NCI-H1417 (cell line): ENCODE measurements around the gene PGLYRP1.
A peak's percentile ranks its signal among the peaks of the same experiment; 100 is the strongest.

ENCODE experiments used
- DNase-seq, 3 experiments: peaks; one replicate each; lab custom pipeline; 2025; lab: John Stamatoyannopoulos, UW

The PGLYRP1 gene, protein sequence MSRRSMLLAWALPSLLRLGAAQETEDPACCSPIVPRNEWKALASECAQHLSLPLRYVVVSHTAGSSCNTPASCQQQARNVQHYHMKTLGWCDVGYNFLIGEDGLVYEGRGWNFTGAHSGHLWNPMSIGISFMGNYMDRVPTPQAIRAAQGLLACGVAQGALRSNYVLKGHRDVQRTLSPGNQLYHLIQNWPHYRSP

DNA sequence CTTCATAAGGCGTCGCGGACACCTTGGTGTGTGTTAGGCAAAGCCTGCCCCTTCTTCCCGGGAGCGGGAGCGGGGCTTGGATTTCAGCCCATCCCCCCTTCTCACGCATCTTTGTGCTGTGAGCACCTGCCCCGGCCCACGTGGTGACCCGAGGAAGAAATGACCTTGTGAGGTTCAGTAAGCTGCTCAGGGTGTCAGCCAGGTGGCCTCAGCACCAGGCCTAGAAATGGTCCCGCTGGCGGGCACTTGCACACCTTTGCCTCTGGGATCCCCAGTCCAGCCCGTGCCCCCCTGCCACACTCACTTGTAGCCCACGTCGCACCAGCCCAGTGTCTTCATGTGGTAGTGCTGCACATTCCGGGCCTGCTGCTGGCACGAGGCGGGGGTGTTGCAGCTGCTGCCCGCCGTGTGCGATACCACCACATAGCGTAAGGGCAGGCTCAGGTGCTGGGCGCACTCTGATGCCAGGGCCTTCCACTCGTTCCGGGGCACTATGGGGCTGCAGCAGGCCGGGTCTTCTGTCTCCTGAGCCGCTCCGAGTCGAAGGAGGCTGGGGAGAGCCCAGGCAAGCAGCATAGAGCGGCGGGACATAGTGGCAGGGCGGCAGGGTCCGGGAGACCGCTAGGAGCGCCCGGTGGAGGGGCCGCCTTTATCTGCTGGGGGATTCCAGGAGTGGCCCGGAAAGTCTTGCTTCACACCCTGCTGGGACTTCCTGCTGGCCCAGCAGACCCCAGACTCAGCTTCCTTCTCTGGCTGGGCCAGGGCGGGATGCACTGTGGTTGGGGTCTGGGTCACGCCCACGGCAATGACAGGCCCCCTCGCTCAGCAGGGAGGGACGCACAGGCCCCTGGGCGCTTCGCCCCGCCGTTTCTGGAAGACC, at the start of gene PGLYRP1:
Gene PGLYRP1 (minus strand): TSS at position 623 of the 880 bp plus-strand sequence. CDS start 32 bp downstream, at position 591.
- DNase-seq: no peak

DNA sequence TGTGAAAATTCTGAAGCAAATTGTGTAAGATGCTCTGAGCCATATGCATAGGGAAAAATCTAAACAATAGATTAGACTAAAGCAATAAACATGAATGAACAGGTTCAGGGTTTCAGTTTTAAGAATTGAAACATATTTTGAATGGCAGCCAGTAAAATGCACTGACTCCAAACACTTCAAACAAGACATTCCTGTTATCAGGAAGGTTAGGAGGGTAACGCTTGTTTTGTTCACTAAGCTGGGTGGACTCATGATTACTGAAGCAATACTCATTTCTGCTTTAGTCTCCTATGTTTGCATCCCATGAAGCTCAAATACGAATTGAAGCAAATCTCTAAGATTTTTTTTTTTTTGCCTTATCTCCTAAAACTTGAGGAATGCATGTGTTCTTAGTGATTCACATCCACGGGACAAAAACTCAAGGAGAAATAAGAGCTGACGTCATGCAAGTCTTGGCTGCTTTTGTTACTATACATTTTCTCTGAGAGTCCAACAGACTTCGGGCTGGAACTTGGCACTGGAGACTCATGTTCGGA, 47.0 kb upstream of the PGLYRP1 start:
- no peak for DNase-seq

DNA sequence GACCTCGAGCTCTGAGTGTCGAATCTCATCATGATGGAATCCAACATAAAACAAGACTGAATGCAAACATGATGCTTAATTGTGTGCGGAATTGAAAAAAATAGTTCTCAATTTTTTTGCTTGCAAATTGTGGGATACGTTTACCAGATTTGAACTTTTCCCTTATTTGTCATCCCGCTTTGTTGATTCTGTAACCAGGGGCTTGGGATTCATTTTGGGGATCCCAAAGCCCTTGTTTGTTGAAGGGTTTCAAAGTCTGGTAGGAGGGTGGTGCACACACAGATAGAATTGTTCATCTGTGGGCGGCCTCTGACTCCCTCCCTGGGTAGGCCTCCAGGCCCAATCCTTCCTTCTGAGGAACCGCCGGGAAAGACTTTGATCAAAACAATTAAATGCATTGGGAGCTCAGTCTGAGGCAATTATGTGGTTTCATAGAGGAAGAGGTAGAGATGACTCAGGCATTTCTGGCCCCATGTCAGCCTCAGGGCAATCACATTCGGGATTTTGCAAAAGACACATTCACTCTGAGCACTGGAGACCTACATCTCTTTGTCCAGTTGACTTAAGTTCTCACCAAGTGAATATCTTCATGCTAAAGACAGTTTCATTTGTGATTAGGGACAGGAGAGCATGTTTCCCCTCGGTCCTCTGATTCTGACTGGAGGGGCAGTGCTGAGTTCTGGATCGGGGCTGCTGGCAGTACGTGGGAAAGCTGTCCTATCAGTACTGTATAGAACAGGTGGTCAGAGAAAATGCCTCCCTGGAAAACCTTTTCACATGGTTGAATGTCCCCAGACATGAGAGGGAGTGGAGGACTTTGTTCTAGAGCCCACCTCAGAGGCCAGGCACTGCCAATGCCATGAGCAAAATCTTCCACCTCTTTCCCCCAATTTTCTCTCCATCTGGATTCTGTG, 45.7 kb upstream of the PGLYRP1 start:
- DNase-seq: no peak

DNA sequence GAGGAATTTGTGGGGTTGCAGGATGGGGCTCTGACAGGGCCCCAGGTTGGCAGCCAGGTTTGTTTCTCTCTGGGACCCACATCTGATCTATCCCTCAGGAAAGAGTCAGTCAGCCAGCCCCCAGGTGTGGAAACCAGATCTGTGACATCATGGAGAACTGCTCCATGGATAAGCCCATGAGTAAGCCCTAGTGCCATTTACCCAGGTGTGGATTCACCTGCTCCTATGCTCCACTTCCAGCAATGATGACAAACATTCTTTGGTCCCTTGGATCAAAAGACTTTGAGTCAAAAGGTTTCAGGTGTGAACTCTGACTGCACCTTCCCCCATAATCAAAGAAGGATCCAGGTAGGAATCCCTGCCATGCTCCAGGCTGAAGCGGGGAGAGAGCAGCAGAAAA, 44.8 kb upstream of the PGLYRP1 start:
- no peak for DNase-seq

DNA sequence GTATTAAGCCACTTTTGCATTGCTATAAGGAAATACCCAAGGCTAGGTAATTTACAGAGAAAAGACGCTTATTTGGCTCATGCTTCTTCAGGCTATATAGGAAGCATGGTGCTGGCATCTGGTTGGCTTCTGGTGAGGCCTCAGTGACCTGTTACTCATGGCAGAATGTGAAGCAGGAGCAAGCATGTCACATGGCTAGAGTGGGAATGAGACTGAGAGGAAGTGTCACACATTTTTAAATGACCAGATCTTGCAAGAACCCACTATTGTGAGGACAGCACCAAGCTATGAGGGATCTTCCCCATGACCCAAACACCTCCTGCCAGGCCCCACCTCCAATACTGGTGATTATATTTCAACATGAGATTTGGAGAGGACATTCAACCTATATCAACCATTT, 43.6 kb upstream of the PGLYRP1 start:
- no peak for DNase-seq

DNA sequence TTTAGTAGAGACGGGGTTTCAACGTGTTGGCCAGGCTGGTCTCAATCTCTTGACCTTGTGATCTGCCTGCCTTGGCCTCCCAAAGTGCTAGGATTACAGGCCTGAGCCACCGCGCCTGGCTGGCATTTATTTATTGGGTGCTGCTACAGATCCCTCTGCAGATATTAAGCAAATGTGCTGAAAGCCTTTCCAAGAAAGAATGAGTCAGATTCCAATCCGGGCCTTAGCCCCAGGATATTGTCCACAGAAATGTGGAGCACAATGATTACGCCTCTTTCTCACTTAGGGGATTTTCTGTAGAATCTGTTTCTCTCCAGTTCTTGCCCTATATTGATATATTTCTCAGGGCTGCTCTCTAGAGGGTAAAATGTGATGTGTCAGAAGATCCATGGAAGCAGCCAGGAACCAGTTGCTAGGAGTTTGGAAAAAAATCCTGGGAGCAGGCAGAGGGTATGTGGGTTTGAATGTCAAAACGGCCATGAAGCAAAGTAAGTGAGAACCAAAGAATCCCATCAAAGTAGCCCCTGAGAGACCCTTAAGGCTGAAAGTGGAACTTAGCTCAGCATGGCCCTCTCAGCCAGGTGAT, 42.7 kb upstream of the PGLYRP1 start:
- no peak for DNase-seq

DNA sequence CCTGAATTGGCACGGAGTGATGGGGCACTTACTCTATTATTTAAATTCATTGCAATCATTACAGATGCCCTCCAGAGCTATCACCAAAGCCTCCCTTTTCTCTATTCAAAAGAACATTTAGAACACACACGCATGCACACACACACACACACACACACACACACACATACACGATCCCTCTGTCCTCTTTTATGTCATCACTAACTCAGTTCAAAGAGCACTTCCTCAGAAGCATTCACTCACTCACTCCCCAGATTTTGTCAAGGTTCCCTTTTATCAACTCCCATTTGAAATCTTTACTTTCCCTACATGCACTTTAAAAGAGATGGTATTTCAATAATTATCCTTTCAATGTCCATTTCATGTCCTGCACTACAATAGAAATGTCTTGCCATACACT, 40.3 kb upstream of the PGLYRP1 start:
- no peak for DNase-seq

DNA sequence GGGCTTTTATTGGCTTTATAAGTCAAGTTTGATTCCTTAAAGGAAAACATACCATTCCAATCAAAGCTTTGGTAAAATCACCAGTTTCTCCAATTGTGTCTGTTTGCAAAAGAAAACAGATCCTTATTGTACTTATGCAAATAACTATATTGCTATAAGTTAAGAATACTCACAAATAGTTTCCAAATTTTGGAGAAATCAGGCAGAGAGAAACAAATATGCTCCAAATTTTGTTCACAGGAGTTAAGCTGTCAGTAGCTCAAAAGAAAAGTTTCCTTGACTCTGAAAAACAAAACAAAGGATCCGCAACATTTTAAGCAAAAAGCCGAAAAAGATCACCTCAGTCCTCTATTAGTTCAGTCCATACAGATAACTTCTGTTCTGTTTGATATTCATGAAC, 37.2 kb upstream of the PGLYRP1 start:
- no peak for DNase-seq

DNA sequence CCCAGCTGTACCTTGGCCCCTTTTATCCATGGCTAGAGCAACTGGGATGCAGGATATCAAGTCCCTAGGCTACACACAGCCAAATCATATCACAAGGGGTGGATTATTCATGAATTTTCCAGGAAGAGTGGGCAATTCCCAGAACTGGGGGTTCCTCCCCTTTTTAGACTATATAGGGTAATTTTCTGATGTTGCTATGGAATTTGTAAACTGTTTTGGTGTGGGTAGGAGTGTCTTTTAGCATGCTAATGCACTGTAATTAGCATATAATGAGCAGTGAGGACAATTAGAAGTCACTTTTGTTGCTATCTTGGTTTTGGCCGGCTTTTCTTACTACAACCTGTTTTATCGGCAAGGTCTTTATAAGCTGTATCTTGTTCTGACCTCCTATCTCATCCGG, 35.9 kb upstream of the PGLYRP1 start:
- DNase-seq: no peak

DNA sequence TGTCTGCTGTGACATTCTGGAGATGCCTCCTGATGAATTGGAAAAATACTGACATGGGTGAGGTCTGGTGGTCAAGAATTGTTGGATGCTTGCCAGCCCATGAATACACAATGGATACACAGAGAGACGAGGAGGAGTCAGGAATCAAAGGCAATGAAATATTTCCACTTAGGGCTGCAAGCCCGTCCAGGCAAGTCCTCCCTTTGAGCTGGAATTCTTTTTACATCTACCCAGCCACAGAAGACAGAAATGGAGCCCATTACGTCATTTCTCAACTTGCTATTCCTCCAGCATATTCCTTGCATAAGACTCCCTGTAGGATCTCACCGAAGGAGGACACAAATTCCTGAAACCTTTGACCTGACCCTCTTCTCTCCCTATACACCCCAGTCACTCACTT, 33.7 kb upstream of the PGLYRP1 start:
- DNase-seq: peak in 2 of 3 experiments; percentile 42 to 51

DNA sequence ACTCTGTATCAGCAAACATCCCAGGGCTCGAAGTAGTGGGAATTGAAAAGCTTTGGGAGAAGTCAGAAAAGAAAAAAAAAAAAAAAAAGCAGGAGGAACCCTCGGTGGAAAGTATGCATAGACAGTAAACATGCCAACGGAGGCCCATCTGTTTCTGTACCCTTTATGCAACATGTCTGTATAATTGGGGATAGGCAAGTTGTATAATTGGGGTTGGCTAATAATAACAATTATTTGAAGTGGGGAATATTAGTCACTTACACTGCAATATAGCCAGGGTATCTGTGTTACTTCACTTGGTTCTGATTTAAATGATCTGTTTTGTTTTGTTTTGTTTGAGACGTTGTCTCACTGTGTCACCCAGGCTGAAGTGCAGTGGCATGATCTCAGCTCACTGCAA, 30.0 kb upstream of the PGLYRP1 start:
- no peak for DNase-seq

DNA sequence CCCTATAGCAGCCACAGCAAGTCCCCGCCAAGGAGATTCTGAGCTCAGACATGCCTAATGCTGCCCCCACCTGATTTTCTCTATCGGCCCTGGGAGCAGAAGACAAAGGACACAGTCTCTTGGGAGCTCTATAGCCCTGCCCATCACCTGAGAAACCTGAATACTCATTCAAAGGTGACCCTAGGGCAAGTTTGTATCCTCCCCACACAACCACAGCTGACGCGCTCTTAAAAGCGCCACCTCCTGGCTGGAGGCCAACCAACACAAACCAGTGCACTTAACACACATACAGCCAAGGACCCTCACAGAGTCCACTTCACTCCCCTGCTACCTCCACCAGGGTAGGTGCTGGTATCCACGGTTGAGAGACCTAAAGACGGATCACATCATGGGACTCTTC, 26.7 kb upstream of the PGLYRP1 start:
- peak in 1 of 3 experiments; percentile 57 for DNase-seq

DNA sequence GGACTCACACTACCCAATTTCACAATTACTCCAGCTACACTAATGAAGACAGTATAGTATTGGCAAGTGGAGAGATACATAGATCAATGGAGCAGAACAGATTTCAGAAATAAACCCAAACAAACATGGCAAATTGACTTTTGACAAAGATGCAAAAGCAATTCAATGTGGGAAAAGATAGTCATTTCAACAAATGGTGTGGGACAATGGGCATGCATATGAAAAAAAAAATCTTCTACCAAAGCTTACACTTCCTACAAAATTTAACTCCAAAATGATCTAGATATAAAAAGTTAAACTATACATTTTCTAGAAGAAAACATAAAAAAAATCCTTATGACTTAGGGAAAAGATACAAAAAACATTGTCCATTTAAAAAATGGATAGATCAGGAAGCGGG, 20.7 kb upstream of the PGLYRP1 start:
- no peak for DNase-seq

DNA sequence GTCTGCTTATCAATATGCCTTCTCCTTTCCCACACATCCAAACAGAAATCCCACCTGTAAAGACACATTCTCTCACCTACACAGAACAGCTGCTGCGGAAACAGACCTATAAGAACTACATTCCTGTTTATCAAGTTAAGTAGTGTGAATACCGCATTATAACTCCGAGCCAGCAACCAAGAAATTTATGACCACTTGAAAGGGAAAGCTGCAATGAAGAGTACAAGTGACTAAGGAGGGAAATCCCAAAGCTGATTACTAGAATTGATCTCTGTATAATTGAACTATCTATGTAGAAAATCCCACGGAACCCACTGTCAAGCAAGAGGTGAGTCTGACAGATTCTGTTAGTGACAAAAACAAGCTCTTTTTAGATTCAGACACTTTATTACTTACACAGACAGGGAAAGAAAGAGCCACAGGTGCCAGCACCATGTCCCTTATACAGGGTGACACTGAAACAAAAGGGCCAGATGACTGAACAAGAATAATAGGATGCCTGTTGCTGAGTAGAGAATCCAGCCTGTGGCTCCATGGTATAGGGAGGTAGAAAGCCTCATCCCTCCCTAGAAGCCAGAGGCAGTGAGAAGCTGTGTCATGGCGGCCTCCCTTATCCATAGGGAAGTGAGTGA, 19.5 kb upstream of the PGLYRP1 start:
- DNase-seq: peak in 1 of 3 experiments; percentile 21

DNA sequence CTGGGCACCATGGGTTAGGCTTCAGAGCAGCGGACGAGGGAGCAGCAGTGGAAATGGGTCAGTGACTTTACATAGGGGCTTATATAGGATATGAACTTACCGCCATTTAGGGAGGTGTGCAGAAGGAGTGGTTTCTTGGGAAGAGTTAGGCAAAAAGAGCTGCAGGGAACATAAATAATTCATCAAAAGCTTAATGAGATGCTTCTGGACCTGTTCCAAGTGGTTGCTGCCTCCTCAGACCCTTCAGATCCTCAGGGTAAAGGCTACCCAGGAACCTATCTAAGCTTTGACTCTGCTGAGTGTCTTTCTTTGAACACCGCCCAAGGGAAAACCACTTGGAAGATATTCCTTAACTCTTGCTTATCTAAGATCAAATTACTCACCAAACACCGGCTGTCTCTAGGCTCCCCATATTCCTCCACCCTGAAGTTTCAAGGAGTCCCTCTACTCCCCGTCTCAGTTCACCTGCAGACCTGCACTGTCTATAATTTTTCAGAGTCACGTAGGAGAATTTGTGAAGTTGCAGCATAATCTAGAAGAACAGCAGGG, 18.2 kb upstream of the PGLYRP1 start, which contains the start of gene IGFL4:
Gene IGFL4 (minus strand): TSS at position 51 of the 549 bp plus-strand sequence. CDS start 40 bp downstream, at position 11.
- peak in 2 of 3 experiments; percentile 43 to 98 for DNase-seq

DNA sequence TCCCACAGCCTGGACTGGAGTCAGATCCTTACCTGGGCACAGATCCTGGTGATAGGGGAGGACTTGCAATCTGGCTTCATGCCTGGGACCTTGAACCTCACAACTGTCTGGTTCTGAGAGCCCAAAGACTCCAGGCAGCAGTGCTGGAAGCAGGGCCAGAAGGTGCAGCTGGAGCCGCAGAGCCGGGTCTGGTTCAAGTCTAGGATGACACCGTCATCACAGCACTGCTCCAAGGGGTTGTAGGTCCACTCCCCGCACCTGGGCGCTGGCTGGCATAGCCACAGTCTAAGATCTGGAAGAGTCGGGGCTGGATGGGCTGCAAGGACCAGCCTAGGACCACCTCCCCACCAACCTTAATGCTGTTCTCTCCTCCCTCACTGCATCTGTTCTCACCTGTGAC, 17.3 kb upstream of the PGLYRP1 start:
- DNase-seq: no peak

DNA sequence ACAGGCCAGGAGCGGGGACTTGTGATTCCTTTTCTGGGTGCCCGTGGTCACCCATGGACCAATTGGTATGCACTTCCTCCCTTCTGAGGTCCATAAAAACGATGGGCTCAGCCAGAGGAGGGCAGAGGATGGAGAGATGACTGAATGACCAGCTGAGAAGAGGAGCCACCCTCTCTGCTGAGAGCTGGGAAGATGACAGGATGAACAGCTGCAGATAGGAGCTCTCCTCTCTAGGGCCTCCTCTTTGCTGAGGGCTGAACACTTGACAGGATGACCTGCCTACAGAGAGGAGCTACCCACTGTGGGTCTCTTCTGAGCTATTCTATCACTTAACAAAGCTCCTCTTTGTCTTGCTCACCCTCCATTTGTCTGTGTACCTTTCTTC, 13.9 kb upstream of the PGLYRP1 start:
- DNase-seq: no peak

DNA sequence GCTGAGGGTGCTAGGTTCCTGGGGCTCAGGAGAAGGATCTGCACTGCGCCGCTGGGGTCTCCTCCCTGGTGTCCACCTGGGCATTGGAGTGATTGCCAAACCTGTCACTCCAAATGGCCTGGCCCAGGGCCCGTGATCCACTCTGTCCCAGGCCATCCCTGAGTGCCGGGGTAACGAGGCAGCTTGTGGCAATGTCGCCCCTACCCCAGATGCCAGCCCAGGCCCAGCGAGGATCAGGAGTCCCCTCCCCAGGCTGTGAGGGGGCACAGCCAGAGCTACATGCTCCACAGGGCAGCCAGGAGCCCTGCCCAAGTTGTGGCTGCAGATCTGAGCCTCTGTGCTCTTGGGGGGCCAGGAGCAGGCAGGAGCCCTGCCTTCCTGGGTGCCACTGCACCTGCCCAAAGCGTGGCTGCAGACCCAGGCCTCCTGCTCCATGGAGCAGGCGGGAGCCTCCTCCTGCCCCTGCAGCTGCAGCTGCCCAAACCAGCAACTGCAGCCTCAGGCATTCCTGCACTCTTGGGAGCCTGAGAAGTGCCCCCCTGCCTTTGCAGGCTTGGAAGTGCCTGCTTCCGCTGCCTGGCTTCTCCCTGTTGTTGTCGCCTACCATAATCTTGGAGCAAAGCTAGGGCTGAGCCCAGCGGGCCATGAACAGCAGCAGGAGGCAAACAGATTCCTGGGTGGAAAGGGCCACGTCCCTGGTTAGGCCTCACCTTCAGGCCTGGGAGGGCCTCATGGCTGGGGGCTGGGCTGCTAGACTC, 13.3 kb upstream of the PGLYRP1 start:
- DNase-seq: no peak

DNA sequence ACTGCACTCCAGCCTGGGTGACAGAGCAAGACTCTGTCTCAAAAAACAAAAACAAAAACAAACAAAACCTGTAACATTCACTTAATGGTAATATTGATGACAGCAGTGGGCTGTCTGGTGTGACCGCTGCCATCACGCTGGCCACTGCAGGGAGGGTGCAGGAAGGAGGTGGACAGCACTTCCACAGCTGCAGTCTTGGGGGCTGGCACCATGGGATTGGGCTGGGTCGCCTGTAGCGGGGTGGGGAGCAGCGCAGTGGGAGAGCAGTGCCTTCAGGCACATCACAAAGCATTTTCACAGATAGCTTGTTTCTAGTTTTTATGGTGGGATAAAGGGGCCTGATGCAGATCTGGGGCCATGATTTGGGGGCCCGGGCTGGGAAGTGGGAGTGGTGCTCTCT, 12.7 kb upstream of the PGLYRP1 start:
- DNase-seq: no peak

DNA sequence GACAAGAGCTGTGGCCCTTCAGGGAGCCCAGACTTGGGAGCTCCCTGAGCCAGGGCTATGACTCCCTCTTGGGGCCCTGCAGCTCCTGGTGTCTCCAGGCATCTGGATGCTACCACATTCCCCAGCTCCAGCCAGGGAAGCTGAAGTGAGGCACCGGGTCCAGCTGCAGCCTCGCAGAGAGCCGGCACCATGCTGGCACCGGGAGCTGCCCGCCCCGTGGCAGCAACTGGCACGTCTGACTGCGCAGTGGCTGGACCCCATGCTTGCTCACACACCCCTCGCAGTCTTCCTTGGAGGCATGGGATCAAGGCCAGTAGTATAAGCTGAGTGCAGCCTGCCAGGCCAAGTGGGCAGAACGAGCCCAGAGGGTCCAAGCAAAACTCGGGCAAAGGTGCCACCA, 10.5 kb upstream of the PGLYRP1 start:
- DNase-seq: no peak
